Measurements from ENCODE around the gene YRDC.

Gene YRDC

DNA sequence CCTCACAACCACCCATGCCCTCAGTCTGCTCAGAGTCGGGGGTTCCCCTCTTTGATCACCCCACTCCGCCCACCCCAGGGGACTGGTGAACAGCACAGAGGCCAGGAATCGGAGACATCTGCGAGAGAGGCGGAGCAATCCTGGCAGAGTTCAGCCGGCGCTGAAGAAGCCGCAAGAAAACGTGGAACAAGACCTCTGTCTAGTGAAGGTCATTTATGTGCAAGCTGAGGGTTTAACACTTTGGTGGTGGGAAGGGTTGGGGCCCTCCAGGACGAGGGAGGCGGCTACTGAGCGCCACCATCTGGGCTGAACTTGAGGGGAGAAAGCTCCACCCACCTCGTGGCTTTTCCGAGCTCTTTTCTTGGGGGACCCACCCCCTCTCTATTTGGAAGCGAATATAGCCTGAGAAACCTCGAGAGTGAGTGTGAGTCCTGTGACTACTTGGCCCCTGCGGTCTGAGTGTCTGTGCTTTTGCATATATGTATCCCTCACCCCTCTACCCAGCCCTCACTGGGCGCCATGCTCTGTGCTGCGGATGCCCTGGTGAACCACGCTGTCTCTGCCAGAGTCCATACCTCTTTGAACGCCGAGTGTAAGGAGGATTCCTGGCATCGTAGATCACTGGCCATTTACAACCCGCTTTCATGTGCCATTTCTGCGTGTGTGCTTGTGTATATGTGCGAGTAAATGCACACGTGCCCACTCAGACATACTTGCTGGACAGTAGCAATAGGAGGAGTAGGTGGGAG lies 41.9 kb downstream of the YRDC start:
- peak; percentile 33 for DNase-seq

DNA sequence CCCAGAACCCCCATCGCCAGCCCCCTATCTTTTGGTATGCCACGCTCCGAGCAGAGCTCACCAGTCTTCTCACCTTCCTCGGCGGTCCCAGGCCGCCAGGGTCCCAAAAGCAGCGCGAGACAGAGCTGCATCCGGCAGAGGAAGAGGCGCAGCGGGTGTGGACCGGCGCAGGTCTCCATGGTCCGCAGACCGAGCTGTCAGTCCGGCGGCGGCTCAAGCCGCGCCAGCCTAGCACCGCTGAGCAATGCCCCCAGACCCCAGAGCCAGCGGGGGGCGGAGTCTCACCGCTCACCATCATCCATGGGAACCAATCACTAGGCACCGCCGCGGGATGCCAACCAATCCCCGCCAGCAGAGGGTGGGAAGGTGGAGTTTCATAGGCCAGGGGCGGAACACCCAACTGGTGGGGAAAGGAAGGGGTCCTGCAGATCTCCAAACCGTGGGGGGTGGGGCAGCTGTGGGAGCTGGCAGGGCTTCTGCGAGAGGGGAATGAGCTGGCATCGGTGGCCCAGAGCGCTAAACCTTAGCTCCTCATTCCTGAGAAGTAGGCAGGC lies 43.0 kb downstream of the YRDC start, which contains the start of gene EPHA10:
TSS of gene EPHA10 (minus strand) at position 233 of the 554 bp plus-strand sequence. CDS start at position 179, 54 bp downstream.
- peak; percentile 89 for DNase-seq

DNA sequence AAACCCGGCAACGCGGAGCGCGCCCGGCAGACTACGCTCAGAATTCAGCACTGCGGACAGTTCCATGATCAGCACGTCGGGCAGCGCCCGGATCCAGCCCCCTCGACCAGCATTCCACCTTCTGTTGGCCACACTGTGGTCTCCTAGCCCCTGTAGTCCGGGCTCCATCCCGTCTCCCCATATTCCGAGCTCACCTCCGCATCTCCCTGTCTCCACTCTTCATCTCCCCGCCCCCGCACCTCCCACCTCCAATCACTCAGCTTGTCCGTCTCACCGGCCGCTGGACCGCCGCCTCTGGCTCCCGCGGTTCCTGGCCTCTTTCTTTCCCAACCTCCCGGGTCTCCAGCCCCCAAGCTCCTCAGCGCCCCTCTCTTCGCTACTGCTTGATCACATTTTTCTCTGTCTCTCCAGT lies 43.6 kb downstream of the YRDC start:
- peak; percentile 20 for DNase-seq

DNA sequence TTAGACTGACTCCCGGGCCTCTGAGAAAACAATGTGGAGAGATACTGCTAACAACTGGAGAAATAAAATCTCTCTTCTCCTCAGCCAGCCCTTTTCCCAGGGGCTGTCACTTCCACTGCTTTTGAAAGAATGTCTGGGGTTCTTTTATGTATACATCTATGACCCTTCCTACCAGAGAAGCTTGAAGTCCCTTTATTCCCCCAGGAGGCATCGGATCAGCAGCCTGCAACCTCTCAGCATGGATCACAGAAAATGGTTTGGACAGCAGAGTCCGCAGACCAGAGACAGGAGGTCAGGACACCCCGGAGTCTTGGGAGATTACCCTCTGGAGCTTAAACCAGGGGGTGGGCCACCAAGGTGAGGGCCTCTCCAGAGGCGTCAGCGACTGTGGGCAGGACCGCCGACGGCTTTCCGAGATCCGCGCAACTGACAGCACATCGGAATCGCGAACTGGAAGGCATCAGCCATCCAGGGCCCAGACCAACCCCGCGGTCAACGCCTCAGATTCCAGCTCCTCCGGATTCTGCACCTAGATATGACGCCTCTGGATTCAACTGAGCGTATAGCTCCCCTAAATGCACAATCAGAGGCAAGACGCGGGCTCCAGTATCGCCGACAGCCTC lies 44.1 kb downstream of the YRDC start:
- DNase-seq: no peak

DNA sequence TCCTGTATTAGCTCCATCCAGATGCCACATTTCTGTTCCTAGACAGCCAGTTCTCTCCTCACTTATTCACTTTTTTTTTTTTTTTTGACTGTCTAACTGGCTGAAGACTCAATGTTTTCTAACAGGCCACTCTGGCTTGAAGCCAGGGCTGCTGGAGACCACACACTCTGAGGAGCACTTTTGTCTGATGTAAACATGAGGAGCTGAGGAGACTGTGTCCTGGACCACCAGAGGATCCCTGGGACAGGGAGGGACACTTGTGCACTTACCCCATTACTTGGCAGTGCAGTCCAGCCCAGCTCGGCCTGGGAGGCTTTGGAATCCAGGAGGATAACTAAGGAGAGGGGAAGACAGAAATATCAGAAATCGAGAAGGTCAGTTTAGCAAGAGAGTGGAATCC lies 45.5 kb downstream of the YRDC start:
- DNase-seq: no peak

DNA sequence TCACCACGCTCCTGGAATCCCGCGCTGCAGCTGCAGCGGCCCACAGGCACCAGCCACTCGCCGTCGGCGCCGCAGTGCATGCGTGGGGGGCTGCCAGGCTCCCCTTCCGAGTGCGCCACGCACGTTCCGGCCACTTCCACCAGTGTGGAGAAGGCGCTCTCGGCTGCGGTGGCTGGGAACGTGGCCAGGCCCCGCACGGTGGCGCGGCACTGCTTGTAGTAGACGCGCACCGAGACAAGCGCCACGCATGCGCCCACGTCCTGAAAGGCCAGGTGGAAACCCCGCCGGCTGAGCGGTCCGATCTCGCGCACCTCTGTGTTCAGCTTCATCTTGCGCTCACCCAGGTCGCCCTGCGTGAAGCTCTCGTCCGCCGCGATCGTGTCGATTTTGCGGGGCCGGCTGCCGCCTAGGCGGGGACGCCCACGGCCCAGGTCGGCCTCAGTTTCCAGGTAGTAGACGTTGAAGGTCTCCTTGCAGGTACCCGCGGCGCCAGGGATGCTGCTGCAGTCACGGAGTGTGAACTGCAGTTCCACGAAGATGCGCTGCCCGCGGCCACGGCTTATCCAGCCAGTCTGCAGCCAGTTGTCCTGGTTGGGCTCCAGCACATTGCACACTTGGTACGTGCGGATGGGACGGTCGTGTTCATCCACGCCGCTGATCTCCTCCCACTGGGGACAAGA lies 46.5 kb downstream of the YRDC start:
- DNase-seq: no peak

DNA sequence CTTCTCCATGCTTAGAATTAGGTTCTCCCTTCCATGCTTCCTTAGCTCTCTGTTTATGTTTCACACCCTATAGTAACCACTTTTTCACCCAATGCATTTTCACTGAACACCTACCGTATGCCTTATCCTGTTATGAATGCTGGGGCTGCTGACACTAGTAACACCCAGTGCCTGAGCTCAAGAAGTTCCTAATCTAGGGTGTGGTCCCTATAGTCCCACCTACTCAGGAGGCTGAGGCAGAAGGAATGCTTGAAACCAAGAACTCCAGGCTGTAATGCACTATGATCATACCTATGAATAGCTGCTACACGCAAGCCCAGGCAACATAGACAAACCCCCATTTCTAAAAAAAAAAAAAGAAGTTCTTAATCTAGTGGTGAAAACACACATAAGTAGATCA lies 48.6 kb downstream of the YRDC start:
- DNase-seq: no peak

DNA sequence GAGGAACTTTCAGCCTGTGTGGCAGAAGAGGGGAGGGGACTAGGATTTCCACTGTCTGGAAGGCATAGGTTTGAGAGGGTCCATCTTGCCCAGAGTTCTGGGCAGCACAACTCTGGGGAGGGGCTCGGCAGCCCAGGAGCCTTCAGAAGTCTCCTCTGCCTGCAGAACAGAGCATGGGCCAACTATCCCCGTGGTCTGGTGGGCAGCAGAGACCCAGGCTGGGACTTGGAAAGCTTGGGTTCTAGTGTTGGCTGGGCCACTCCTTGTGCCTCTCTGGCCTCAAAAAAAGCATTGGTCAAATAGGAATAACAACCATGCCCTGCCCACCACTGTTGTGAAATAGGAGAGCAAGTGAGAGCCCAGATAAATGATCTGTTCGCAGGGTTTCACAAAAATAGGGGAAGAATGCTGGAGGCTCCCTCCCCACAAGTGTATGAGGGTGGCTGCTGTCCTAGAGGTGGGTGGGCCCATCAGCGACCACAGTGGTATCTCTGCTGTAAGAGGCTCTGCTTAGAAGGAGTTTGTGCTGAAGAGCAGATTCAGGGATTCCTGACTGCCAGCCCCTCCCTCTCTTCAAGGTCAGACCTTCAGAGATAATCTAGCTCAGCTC lies 52.0 kb downstream of the YRDC start:
- no peak for DNase-seq

DNA sequence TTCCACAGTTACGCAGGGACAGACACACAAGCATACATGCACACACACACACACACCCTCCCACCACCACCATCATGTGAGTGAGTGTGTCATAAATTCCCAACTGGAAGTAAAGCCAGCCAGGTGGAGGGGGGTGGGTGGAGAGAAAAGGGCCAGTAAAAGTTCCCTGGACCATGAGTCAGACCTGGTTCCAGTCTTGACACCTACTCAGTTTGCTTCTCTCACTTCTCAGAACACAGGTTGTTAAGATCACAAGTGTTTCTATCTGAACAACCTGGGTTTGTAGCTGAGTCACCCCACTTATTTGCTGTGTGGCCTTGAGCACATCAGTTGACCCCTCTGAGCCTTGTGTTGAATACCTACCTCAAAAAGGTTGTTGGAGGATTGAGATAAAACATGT lies 52.7 kb downstream of the YRDC start:
- no peak for DNase-seq

DNA sequence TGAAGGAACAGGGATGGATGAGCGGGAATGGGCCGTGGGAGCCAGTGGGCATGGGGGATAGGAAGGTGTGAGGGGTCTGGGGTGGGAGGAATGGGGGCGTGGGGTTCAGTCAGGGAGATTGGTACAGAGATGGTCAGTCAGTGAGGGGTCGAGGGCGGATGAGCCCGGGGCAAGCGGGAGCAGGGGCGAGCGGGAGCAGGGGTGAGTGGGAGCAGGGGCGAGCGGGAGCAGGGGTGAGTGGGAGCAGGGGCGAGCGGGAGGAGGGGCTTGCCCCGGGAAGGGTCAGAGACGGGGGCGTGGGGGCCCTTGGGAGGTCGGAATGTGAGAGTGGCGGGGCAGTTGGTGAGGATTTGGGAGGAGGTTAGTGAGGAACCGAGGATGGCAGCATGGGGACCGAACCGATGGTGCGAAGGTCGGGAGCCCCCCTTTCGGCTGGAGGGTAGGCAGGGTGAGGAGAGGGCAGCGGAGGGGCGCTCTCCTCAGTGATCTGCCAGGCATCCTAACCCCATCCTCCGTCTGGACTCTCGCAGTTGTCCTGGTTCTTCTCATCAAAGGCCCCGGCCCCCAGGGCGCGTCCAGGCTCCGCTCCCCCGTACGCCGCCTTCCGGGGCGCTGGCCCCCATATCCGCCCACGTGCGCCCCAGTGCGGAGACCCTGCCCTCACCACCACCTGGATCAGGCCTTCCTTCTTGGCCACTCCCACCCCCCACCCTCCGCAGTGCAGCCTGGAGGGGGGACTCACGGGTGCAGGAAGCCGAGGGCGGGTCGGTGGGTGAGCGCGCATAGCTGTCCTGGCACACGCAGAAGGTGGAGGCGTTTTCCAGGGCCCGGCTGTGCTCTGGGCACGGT lies 54.3 kb downstream of the YRDC start:
- DNase-seq: no peak

Data from NCI-H2227 treated with DMSO at 0.1 percent for 48 hours (cell line).